HFF-Myc (cell line): Measurements from ENCODE around the gene CHN2.

Source experiments
- DNase-seq: peaks from one replicate; pipeline ENCODE4 v3.0.0-alpha.2; 2011; ENCODE audit warnings: low read depth; ENCODE audit errors: extremely low read depth
- H3K4me3 ChIP-seq: replicated peaks from 2 replicates; pipeline ENCODE4 v1.5.1; 2011; ENCODE audit warnings: low read depth, mild to moderate bottlenecking, control low read depth, low read length
- TF ChIP-seq, protein P1 (sequence below): IDR thresholded peaks from 2 replicates; pipeline ENCODE4 v1.5.1; 2012; ENCODE audit warnings: mild to moderate bottlenecking, low read depth, low read length, control low read depth; ENCODE audit errors: missing control alignments

CHN2 gene

DNA sequence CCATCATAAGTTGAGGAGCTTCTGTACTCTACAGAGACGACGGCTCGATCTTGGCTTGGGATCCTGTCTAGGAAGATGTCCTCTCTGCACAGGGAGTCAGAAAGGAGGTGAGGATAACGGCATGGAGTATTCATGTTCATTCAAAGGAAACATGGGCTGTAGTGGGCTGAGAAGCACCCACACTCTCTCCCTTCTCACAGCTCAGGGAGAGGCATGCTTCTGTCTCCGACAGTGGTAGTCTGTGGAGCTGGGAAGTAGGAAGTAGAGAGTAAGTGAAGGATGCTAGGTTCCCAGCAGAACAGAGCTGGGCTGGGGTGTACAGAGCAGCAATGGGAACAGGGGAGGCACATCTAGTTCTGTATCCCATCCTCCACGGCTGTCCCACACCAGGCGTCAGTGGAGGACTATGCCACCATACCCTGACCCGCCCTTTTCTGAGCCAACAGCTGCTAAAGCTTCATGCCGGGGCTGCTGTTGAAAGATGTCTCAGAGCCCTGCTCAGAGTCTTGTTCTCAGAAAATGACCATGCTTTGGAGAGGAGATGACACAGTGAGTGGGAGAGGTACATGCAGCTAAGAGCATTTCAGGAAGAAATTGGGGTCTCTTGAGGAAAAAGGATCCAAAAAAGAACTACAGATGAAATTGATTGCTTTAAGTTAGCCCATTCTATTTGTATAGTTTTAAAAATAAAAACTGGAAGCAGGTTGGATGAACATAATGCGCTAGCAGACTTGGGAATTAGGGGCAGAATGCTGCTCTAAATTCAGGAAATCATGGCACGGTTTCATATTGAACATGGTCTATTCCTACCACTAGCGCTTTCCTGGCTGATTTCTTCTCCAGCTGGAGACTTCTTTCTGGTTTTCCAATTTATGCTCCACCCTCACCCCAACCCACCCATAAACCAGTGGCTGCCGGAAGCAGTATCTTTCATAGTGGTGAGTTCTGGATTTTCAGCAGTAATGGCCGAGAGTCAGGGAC lies 138.6 kb downstream of the CHN2 start:
- no peak overlapping the region for H3K4me3 ChIP-seq
- DNase-seq: no peak
- TF ChIP-seq, protein P1, sequence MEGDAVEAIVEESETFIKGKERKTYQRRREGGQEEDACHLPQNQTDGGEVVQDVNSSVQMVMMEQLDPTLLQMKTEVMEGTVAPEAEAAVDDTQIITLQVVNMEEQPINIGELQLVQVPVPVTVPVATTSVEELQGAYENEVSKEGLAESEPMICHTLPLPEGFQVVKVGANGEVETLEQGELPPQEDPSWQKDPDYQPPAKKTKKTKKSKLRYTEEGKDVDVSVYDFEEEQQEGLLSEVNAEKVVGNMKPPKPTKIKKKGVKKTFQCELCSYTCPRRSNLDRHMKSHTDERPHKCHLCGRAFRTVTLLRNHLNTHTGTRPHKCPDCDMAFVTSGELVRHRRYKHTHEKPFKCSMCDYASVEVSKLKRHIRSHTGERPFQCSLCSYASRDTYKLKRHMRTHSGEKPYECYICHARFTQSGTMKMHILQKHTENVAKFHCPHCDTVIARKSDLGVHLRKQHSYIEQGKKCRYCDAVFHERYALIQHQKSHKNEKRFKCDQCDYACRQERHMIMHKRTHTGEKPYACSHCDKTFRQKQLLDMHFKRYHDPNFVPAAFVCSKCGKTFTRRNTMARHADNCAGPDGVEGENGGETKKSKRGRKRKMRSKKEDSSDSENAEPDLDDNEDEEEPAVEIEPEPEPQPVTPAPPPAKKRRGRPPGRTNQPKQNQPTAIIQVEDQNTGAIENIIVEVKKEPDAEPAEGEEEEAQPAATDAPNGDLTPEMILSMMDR: no peak

DNA sequence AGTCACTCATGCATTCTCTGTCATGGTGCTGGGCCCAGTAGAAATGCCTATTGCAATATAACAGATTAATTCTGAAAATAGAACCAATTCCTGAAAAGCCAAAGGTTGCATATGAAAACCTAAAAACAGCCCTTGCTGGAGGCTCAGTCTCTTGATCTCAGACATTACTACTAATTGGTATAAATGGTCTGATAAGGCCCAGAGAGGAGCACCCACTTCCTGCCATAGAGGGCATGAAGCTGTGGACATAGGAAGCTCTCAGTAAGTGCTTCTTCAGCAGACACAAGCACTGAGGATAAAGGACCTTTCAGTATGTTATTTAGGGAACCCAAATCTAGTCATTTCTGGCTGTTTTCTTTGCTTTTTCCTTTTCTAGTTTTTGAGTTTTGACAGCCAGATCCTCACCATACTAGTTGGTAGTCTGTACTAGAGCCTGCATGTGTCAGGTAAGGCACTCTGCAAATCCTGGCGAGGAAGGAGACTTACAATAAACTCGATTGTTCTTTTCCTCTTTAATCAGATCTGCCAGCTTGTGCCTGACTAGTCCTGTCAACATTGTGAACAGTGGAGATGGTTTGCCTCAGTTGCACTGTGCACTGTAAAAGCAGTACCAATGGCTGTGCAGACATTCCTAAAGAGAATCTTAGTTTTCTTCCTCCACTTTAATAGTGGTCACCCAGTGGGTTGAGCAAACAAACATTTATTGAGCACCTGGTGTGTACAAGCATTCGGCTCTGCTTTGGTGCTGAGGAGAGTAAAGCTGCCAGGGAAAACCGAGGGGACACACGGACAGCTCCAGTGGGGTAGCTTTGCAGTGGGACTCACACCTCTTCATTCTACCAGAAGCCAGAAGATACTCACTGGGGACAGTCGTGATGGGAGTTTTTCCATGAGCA lies 140.9 kb downstream of the CHN2 start:
- DNase-seq: no peak

GRCh38 chr7:29337546-29338116 lies 143.1 kb downstream of the CHN2 start:
- DNase-seq: no peak
- H3K4me3 ChIP-seq: no peak overlapping the region
- TF ChIP-seq, protein P1: no peak

More for the DNA sequence above, 140.9 kb downstream of the CHN2 start:
- H3K4me3 ChIP-seq: no peak overlapping the region
- TF ChIP-seq, protein P1: no peak

GRCh38 chr7:29340696-29341095 lies 146.1 kb downstream of the CHN2 start:
- TF ChIP-seq, protein P1: no peak

DNA sequence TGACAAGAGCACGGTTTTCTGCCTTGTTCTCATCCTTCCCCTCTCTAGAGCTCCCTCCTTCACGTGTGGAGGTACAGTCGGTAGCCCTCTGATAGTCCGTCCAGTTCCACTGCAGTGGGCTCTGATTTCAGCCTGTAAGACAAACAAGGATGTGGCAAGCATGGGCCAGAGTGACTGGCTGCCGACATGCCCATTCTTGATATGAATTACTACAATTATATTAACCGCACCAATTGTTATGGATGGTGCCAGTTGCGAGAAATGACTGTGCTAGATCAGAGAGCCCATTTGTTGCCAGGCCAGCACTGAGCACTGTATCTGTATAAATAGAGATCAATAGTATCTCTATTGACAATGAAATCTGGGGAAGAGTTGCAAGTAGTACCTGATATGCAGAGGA lies 146.6 kb downstream of the CHN2 start:
- no peak for DNase-seq
- no peak overlapping the region for H3K4me3 ChIP-seq
- TF ChIP-seq, protein P1: no peak

More at GRCh38 chr7:29340696-29341095, 146.1 kb downstream of the CHN2 start:
- no peak overlapping the region for H3K4me3 ChIP-seq
- no peak for DNase-seq

GRCh38 chr7:29342761-29343160 lies 148.2 kb downstream of the CHN2 start:
- DNase-seq: no peak
- H3K4me3 ChIP-seq: no peak overlapping the region
- TF ChIP-seq, protein P1: no peak
